Fibroblast of pulmonary artery (primary cell): ENCODE results near the gene HAS3.
"Not testable (repeated sequence)": the region's sequence is repeated elsewhere in the genome, so short reads cannot be mapped to it uniquely, and the experiment has no call there.

Experiments
- DNase-seq: peaks from one replicate; pipeline ENCODE4 v3.0.0-alpha.2; 2010; ENCODE audit warnings: low read depth
- H3K4me3 ChIP-seq: replicated peaks from 2 replicates; pipeline ENCODE4 v1.5.1; 2011; ENCODE audit warnings: low read depth, mild to moderate bottlenecking, control low read depth, low read length, moderate library complexity
- CTCF ChIP-seq: IDR thresholded peaks from 2 replicates; pipeline ENCODE4 v1.5.1; 2011; ENCODE audit warnings: mild to moderate bottlenecking, control low read depth, low read length, inconsistent platforms; ENCODE audit errors: missing control alignments

Gene HAS3

DNA sequence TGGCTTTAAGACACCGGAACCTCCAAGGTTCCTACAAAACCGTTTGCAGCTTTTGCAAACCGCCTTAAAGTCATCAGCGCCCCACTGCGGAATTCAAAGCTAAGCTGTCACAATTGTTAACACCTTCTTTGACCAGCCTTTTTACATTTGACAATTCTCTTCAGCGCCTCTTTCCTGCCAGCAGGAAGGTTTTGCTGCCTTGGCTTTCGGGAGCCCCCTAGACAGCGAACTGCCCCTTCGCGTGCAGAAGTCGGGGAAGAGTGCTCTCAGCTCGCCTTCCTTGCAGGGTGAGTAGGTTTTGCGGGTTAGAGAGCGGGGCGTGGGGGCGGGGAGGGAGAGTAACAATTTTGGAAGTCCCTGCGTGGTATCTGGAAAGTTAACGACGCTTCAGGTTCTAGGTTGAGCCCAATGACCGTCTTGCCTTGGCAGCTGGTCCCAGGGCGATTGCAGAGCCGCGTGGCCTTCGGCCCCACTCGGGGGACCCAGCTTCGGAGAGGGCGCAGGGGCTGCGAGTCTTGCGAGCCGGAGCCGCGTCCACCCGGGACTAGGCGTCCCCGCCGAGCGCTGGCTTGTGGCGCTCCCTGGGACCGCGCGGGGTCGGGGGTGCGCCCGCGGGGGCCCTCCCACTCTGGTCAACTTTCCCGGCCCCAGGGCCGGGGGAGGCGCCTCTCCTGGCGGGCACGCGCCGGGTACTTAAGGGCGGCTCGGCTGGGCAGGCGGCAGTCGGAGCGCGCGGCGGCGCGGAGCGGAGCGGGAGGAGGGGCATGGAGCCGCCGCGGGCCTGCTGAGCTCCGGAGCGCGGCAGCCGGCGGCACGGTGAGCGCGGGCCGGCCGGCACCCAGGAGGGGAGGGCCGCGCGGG lies at the start of gene HAS3:
Gene HAS3 (plus strand): TSS at position 153 of the 861 bp plus-strand sequence. CDS start 3,743 bp downstream, outside the sequence.
- peak within 1 kb of the TSS; percentile 58 for H3K4me3 ChIP-seq
- DNase-seq = peak; percentile 67
- TF ChIP-seq CTCF = peak; percentile 35

GRCh38 chr16:69055980-69056379 lies 49.5 kb upstream of the HAS3 start:
- DNase-seq = no peak
- TF ChIP-seq CTCF = no peak
- no peak overlapping the region for H3K4me3 ChIP-seq

GRCh38 chr16:69056421-69056820 lies 49.0 kb upstream of the HAS3 start:
- no peak for DNase-seq
- no peak overlapping the region for H3K4me3 ChIP-seq
- TF ChIP-seq CTCF = no peak

GRCh38 chr16:69057400-69058378 lies 47.8 kb upstream of the HAS3 start:
- H3K4me3 ChIP-seq = no peak overlapping the region
- TF ChIP-seq CTCF = no peak
- peak; percentile 87 for DNase-seq

DNA sequence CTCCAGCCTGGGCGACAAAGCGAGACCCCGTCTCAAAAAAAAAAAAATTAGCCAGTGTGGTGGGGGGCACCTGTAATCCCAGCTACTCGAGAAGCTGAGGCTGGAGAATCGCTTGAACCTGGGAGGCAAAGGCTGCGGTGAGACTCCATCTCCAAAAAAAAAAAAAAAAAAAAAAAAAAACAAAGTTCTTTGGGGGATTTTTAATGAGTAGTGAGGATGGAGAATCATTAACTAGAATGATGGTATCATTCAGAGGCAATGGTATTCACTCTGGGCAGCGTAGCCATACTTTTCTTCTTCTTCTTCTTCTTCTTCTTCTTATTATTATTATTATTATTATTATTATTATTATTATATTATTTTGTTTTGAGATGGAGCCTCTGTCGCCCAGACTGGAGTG lies 42.0 kb upstream of the HAS3 start:
- not testable (repeated sequence) for DNase-seq, H3K4me3 ChIP-seq

- TF ChIP-seq CTCF = no peak
- DNase-seq = no peak
- no peak overlapping the region for H3K4me3 ChIP-seq
Observed at GRCh38 chr16:69064124-69064763, 41.2 kb upstream of the HAS3 start.
